Head of caudate nucleus (tissue), 42 donors: ENCODE results near the gene CFAP47.
"Not testable (repeated sequence)": the region's sequence is repeated elsewhere in the genome, so short reads cannot be mapped to it uniquely, and the experiment has no call there.

Experiments used
- DNase-seq, 42 donors: peaks; one replicate each; pipeline versions ENCODE4 v3.0.0 to v3.0.0-alpha.2; 2020 to 2021; ENCODE audit warnings: mixed read lengths in 7 of 42
- intact Hi-C: fragments of 100-400 bp; cut with DNase I; formaldehyde crosslinking; loops from one replicate; pipeline ENCODE4 v1.15.0; 2022

The CFAP47 gene

DNA sequence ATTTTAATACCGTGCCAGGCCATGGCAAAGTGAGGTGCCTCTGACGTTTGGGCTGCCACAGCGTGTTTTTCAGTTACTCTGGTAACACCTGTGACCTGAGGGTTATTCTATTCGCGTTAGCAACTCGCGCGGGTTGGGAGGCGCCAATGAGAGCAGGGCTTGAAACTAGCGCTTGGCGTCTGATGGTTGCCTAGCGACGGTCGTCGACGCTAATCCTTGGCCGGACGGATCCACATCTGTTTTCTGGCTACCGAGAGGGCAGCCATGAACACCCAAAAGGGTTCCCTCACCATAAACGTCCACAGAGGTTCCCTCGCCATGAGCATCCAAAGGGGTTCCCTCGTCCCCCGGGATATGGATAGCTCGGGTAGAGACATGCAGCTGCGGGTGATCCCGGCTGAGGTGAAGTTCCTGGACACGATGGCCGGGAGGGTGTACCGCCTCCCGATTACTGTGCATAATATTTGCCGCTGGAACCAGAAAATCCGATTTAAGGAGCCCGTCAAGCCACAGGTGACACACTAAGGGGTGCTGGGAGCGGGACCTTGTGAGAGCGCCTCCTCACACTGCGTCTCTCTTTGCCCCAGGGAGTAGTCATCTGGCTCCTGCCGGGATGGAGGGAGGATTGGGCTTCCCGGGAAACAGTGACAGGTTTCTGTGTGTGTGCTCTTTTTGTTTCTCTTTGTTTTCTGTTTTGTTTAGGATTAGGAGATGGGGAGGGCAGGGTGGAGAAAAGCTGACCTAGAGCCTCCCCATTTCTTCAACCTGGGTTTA is at the start of gene CFAP47:
Gene CFAP47, plus strand, starts transcription at position 199 of the 774 bp plus-strand sequence. Its CDS starts 66 bp downstream, at position 265.
- peak; percentile 23 to 82 (median 64) for DNase-seq
- intact Hi-C loops = no loop called here

- DNase-seq = no peak
- intact Hi-C loops = no loop called here
Observed at GRCh38 chrX:35880601-35881000, 38.9 kb upstream of the CFAP47 start.

DNA sequence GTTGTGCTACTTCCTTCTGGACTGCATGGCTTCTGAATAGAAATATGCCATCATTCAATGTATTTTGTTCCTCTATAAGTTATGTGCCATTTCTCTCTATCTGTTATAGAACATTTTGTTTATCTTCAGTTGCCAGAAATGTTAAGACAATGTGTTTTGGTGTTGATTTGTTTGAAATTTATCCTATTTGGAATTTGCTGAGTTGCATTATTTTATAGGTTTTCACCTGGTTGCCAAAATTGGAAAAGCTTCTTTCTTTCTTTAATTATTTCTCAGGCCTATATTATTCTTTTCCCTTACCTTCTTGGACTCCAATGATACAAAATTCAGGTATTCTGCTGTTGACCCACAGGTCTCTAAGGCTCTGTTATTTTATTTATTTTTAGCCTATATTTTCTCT is 33.4 kb upstream of the CFAP47 start:
- intact Hi-C loops = no loop called here

DNA sequence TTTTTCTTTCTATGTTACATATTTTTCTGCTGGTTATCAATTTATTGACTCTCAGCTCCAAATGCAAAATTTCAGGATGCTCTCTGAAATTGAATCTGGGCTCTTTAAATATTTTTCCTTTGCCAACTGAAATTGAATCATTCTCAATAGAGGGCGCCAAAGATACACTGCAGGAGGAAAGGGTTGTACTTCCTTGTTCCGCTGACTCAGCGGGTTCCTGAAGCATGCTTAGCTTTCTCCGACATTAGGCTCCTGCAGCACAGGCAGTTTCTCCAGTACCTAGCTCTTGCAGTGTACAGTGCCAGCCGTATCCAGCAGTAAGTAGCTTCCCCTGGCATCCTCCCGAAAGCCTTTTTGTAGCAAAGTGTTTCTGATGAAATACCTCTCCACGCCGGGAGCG is 28.8 kb upstream of the CFAP47 start:
- intact Hi-C loops = no loop called here
- peak in 37 of 42 donors; percentile 1 to 69 (median 33) for DNase-seq

More for the DNA sequence above, 33.4 kb upstream of the CFAP47 start:
- DNase-seq = no peak

- DNase-seq, intact Hi-C loops: not testable (repeated sequence)
Observed at GRCh38 chrX:35986816-35987215, 67.3 kb downstream of the CFAP47 start.

DNA sequence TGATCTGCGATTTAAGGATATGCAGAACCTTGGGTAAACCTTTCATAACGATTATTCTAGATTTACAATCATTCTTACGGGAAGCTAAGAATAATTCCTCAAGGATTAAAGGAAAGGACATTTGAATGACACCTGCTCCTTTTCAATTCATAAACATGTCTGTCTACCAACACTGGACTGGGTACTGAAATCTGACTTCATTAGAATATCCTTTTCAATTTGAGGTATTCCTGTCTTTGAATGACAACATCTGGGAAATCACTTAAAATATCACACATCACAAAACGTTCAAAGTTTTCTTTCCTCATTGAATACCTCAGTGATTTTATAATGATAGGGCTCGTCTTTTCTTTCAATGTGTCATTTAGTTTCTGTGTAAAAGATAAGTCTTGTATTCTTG is 87.7 kb downstream of the CFAP47 start:
- DNase-seq = no peak
- intact Hi-C loops = no loop called here

GRCh38 chrX:36019125-36019524 is 99.6 kb downstream of the CFAP47 start:
- intact Hi-C loops = no loop called here
- no peak for DNase-seq

GRCh38 chrX:36035550-36035949 is 116.0 kb downstream of the CFAP47 start:
- intact Hi-C loops = no loop called here
- no peak for DNase-seq

- intact Hi-C loops = no loop called here
- no peak for DNase-seq
Observed at GRCh38 chrX:36062778-36063177, 143.2 kb downstream of the CFAP47 start.

GRCh38 chrX:36071061-36071460 is 151.5 kb downstream of the CFAP47 start:
- DNase-seq = no peak
- intact Hi-C loops = no loop called here

DNA sequence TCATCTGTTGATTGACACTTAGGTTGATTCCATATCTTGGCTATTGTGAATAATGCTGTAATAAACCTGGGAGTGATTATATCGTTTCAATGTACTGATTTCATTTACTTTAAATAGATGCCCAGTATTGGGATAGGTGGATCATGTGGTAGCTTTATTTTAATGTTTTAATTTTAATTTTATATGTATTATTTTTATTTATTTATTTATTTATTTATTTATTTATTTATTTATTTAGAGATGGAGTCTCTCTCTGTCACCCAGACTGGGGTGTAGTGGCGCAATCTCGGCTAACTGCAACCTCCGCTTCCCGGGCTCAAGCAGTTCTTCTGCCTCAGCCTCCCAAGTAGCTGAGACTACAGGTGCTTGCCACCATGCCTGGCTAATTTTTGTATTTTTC is 155.5 kb downstream of the CFAP47 start:
- DNase-seq, intact Hi-C loops: not testable (repeated sequence)

DNA sequence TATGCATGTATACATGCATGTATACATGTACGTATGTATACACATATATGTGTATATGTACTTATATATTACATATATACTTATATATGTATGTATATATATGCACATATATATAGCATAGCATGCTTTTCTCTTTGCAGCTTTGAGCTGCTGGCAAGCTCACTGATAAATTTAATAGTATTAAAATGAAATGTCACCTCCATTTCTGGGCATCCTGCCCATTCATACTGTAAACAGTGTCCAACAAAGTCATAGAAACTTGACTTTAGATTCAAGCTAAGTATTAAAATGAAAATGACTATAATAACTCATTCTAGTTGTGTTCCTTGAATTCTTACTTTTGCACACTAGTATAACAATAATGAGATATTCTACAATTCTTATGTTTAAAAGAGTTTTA is 163.7 kb downstream of the CFAP47 start:
- intact Hi-C loops = no loop called here
- DNase-seq = no peak

DNA sequence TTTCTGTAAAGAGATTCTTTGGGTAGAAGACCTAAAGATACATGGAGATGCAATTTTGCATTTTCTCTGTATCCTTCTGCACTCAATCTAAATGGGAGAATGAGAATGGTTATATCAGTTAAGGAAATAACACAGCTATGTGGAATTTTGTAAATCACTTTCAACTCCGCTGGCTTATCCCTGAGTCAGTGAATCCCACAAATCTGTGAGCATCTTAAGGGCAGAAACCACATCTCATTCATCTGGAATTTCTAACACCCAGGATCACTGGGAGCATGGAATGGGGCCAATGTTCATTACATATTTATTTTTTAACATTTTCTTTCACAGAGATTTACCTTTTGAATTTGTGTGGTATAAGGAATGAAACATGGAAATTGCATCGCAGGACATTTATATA is 167.8 kb downstream of the CFAP47 start:
- no peak for DNase-seq
- intact Hi-C loops = no loop called here

DNA sequence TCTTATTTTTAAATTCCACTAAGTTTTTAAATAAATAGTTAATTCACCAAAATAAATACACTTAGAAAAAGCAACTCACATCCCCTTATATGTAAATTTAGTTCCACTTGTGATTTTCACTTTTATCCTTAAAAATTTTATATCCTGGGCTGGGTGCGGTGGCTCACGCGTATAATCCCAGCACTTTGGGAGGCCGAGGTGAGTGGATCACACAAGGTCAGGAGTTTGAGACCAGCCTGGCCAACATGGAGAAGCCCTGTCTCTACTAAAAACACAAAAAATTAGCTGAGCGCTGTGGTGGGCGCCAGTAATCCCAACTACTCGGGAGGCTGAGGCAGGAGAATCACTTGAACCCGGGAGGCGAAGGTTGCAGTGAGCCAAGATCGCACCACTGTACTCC is 169.4 kb downstream of the CFAP47 start:
- intact Hi-C loops, DNase-seq: not testable (repeated sequence)

DNA sequence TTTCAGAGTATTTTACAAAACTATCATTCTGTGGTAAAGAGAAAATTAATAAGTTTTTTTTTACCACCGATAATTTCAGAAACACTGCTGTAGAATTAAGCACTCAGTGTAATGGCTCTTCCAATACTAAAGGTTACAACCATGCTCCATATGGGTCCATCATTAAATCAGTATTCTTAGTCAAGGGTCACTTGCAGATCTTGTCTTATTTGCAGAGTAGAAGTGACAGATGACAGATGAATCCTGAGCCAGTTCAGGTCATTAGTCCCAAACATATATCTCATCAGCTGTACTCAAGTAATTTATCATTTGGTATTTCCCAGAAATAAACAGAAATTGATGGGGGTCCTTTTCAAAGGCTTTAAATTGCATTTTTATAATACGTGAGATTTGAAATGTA is 182.9 kb downstream of the CFAP47 start:
- no peak for DNase-seq
- intact Hi-C loops = no loop called here

GRCh38 chrX:36116222-36116621 is 196.7 kb downstream of the CFAP47 start:
- no peak for DNase-seq
- intact Hi-C loops = no loop called here

- no peak for DNase-seq
- intact Hi-C loops = no loop called here
Observed at GRCh38 chrX:36159254-36159653, 239.7 kb downstream of the CFAP47 start.

GRCh38 chrX:36160081-36160480 is 240.5 kb downstream of the CFAP47 start:
- no peak for DNase-seq
- intact Hi-C loops = no loop called here

DNA sequence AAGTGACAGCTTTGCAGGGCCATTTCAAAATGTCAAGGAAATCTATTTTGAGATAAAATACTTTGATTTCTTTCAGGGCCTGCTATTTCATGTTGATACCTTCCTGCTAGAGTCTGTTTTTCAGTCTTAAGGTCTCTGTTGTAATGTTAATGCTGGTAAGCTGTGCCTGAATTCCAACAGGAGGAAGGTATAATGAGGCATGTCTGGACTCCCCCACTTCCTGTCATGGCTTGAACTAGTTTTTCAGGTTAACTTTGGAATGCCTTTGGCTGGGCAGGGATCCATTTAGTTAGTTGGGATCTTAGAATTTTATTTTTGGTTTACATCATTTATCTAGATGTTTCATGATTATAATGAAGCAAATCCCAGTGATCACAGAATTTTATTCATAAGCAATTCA is 279.0 kb downstream of the CFAP47 start:
- no peak for DNase-seq
- intact Hi-C loops = no loop called here

DNA sequence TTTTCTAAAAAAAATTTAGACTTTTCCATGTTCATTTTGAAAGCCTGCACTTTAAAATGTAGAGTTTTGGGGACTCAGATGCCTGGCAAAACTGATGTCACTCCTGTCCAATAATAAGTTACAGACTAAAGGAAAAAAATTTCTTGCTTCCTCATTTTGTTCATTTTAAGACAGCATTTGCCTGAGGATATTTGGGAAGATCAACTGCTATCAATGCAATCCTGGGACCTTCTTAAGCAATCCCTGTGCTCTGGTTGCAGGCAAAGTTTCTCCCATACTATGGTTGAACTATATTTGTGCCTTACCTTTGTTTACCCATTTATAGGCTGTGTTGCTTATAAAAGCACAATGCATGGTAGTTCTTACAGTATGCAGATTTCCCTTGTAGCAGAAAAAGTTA is 280.4 kb downstream of the CFAP47 start:
- no peak for DNase-seq
- intact Hi-C loops = no loop called here

DNA sequence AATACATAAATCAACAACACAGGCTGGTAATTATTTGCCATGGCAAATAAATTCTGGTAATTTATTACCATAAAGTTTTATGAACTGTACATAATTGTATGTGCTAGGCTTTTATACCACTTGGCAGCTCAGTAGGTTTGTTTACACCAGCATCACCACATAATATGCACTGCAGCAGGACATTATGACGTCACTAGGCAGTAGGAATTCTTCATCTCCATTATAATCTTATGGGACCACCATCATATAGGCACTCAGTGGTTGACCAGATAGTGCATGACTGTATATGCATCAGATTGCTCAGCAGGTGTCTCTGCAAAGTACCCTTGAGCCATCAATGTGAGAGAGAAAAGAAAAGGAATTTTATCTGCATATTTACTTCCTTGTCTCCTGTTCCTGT is 295.4 kb downstream of the CFAP47 start:
- DNase-seq = no peak
- intact Hi-C loops = no loop called here
